ENCODE measurements around the gene SAMD4B. TPM values are rescaled to one million over a fixed set of nuclear protein-coding genes. Genes with fewer than 3 reads are reported as not detected.

The SAMD4B gene
- total RNA-seq, 1 experiment from 2014 or later: 164 TPM

GRCh38 chr19:39413911-39414608, 71.8 kb downstream of the SAMD4B start:
- H3K36me3 Mint-ChIP-seq: peaks cover 13% of the 10 kb centered on the region
- no peaks in the 10 kb centered on the region for H3K27me3 Mint-ChIP-seq (ENCODE audit: low read depth)
- ChIA-PET CTCF (interaction anchor here (0.6 to 2.2 kb wide), 17 partner anchors 9 to 215 kb away, joined by 3 to 12 read pairs (median 4); partner anchors contain the start of genes MED29, PAF1, RPS16 and SAMD4B), POLR2A (interaction anchor here (0.5 to 2.2 kb wide), 7 partner anchors 10 to 31 kb away, joined by 3 to 17 read pairs (median 3); partner anchors contain the start of genes MED29, PAF1, RPS16 and SUPT5H)
- peak overlapping the region; percentile 92 for H3K27ac Mint-ChIP-seq
- no peak for DNase-seq (ENCODE audit: low spot score)
- peak overlapping the region; percentile 99 for H3K4me3 Mint-ChIP-seq
- peaks cover 34% of the 10 kb centered on the region for H3K4me1 Mint-ChIP-seq
- ATAC-seq: no peak
- TF ChIP-seq FOXK1 (CRISPR knock-in tag; IDR thresholded peaks at IDR 0.05) (0 out of 2 replicates have a peak, but pooled peaks have one; percentile 20), ZNF219 (CRISPR knock-in tag; IDR thresholded peaks at IDR 0.05; ENCODE audit: borderline replicate concordance) (no peak), ERG (CRISPR knock-in tag; IDR thresholded peaks at IDR 0.05) (no peak), ZNF671 (CRISPR knock-in tag; IDR thresholded peaks at IDR 0.05) (no peak), GTF2I (CRISPR knock-in tag; conservative IDR thresholded peaks at IDR 0.05) (0 out of 2 replicates have a peak, but pooled peaks have one; percentile 11), ETV6 (CRISPR knock-in tag; IDR thresholded peaks at IDR 0.05) (0 out of 2 replicates have a peak, but pooled peaks have one; percentile 44), HMGXB4 (CRISPR knock-in tag; IDR thresholded peaks at IDR 0.05) (0 out of 2 replicates have a peak, but pooled peaks have one; percentile 15), HMGA2 (CRISPR knock-in tag; IDR thresholded peaks at IDR 0.05) (no peak), FOXJ3 (CRISPR knock-in tag; IDR thresholded peaks at IDR 0.05; ENCODE audit: borderline replicate concordance) (no peak), NR3C1 (CRISPR knock-in tag; conservative IDR thresholded peaks at IDR 0.05; ENCODE audit: low read depth) (no peak), MLX (CRISPR knock-in tag; IDR thresholded peaks at IDR 0.05) (no peak), ARID4B (CRISPR knock-in tag; IDR thresholded peaks at IDR 0.05; ENCODE audit: borderline replicate concordance) (no peak), NFYB (CRISPR knock-in tag; conservative IDR thresholded peaks at IDR 0.05; ENCODE audit: low read depth) (no peak), CREM (CRISPR knock-in tag; IDR thresholded peaks at IDR 0.05) (no peak), MXD4 (CRISPR knock-in tag; IDR thresholded peaks at IDR 0.05; ENCODE audit: borderline replicate concordance) (no peak), AR (CRISPR knock-in tag; IDR thresholded peaks at IDR 0.05) (no peak), CTCF (IDR thresholded peaks at IDR 0.05) (no peak), KAT7 (CRISPR knock-in tag; IDR thresholded peaks at IDR 0.05; ENCODE audit: borderline replicate concordance) (no peak)
- H3K9me3 Mint-ChIP-seq: no peaks in the 10 kb centered on the region

All from WTC11 (cell line).